H1 (cell line): Measurements from ENCODE around the gene DCANP1. TPM values are rescaled to one million over a fixed set of nuclear protein-coding genes. Genes with fewer than 3 reads are reported as not detected.

ENCODE experiments used
- CTCF ChIA-PET: fragments of 300-600 bp; sonication (Branson Sonifier 250); formaldehyde crosslinking; loops from one replicate; lab custom pipeline; 2021; ENCODE audit not compliant: partially characterized antibody; lab: Charles Lee
- POLR2A ChIA-PET: fragments of 300-600 bp; sonication (Branson Sonifier 250); formaldehyde crosslinking; loops from one replicate; lab custom pipeline; 2021; ENCODE audit warnings: inconsistent platforms; ENCODE audit not compliant: partially characterized antibody; lab: Charles Lee
- DNase-seq, 2 experiments: peaks; one replicate each; pipeline versions ENCODE4 v3.0.0 to v3.0.0-alpha.2; 2010 to 2022; ENCODE audit warnings: low spot score in 2 of 2, low read depth in 1 of 2, mixed read lengths in 1 of 2
- FAIRE-seq: peaks from 2 replicates; lab custom pipeline; 2011; peaks lifted over from hg19 to GRCh38; lab: Jason Lieb, UNC
- H2AFZ ChIP-seq: 2 replicates; pipeline ENCODE4 v1.8.1; 2012; ENCODE audit warnings: low read length, inconsistent platforms
- H2AK5ac ChIP-seq: 2 replicates; pipeline ENCODE4 v1.6.1; 2013; ENCODE audit warnings: low read depth, low read length
- H2BK120ac ChIP-seq: replicated peaks from 2 replicates; pipeline ENCODE3; 2013; ENCODE audit warnings: low read depth, low read length, inconsistent platforms
- H2BK12ac ChIP-seq: 2 replicates; pipeline ENCODE4 v1.6.1; 2013; ENCODE audit warnings: low read depth, low read length
- H2BK15ac ChIP-seq: 2 replicates; pipeline ENCODE4 v1.6.1; 2013; ENCODE audit warnings: low read length
- H2BK20ac ChIP-seq: 2 replicates; pipeline ENCODE4 v1.6.1; 2013; ENCODE audit warnings: low read length
- H2BK5ac ChIP-seq: 2 replicates; pipeline ENCODE4 v1.6.1; 2013; ENCODE audit warnings: low read depth, low read length
- H3K14ac ChIP-seq: 2 replicates; pipeline ENCODE4 v1.6.1; 2013; ENCODE audit warnings: inconsistent platforms; ENCODE audit not compliant: insufficient read length
- H3K18ac ChIP-seq: 2 replicates; pipeline ENCODE4 v1.6.1; 2013; ENCODE audit warnings: low read length; ENCODE audit errors: extremely low read depth
- H3K23ac ChIP-seq: 2 replicates; pipeline ENCODE4 v1.6.1; 2013; ENCODE audit warnings: inconsistent platforms; ENCODE audit not compliant: insufficient read length
- H3K23me2 ChIP-seq: 2 replicates; pipeline ENCODE4 v1.6.1; 2013; ENCODE audit warnings: low read depth, low read length
- H3K27ac ChIP-seq: 2 replicates; pipeline ENCODE4 v1.6.1; 2011; ENCODE audit warnings: low read depth, low read length, inconsistent platforms
- H3K27me3 ChIP-seq, 4 experiments: replicated peaks in 1 of 4; 1 replicate in 1 of 4; 2 replicates in 3 of 4; pipeline versions ENCODE4 v1.6.1 to v1.8.1; 2011 to 2013; ENCODE audit warnings: low read length in 3 of 4, mild to moderate bottlenecking in 3 of 4, inconsistent platforms in 2 of 4, mixed read lengths in 2 of 4, moderate library complexity in 1 of 4; ENCODE audit not compliant: control insufficient read depth in 3 of 4, insufficient read depth in 3 of 4; ENCODE audit errors: extremely low read depth in 1 of 4
- H3K36me3 ChIP-seq, 4 experiments: 2 replicates each; pipeline versions ENCODE4 v1.6.1 to v1.8.1; 2011 to 2013; ENCODE audit warnings: mild to moderate bottlenecking in 4 of 4, low read length in 3 of 4, moderate library complexity in 2 of 4, control low read depth in 1 of 4, inconsistent platforms in 1 of 4; ENCODE audit not compliant: insufficient read depth in 4 of 4, control insufficient read depth in 2 of 4
- H3K4ac ChIP-seq: replicated peaks from 2 replicates; pipeline ENCODE3; 2013; ENCODE audit warnings: low read length, low read depth, mixed read lengths, inconsistent platforms; ENCODE audit not compliant: insufficient read length
- H3K4me1 ChIP-seq, 4 experiments: replicated peaks in 1 of 4; 1 replicate in 1 of 4; 2 replicates in 3 of 4; pipeline versions ENCODE4 v1.6.1 to v1.8.1; 2011 to 2013; ENCODE audit warnings: low read length in 3 of 4, inconsistent platforms in 2 of 4, mixed read lengths in 1 of 4; ENCODE audit not compliant: insufficient read depth in 4 of 4, control insufficient read depth in 3 of 4
- H3K4me2 ChIP-seq, 2 experiments: 2 replicates each; pipeline versions ENCODE4 v1.6.1 to v1.8.1; 2011 to 2013; ENCODE audit warnings: low read depth in 2 of 2, low read length in 2 of 2, control low read depth in 1 of 2, inconsistent platforms in 1 of 2, mild to moderate bottlenecking in 1 of 2; ENCODE audit not compliant: insufficient read depth in 1 of 2
- H3K4me3 ChIP-seq, 4 experiments: fragments of 200-600, 300-600 bp in 1 of 4; sonication (generic), shearing (Covaris generic), sonication (Bioruptor Twin) in 1 of 4; 2 replicates each; pipeline versions ENCODE4 v1.5.1 to v1.8.1; 2011 to 2016; ENCODE audit warnings: low read length in 4 of 4, low read depth in 3 of 4, control low read depth in 2 of 4, inconsistent platforms in 2 of 4, mild to moderate bottlenecking in 2 of 4, mixed read lengths in 1 of 4, moderate library complexity in 1 of 4; ENCODE audit not compliant: insufficient read depth in 2 of 4; ENCODE audit errors: extremely low read depth in 1 of 4
- H3K56ac ChIP-seq: replicated peaks from 2 replicates; pipeline ENCODE3; 2013; ENCODE audit warnings: low read depth, mild to moderate bottlenecking, mixed read lengths, low read length, inconsistent platforms; ENCODE audit not compliant: insufficient read length
- H3K79me1 ChIP-seq: 2 replicates; pipeline ENCODE4 v1.6.1; 2013; ENCODE audit warnings: low read depth, low read length, control low read depth
- H3K79me2 ChIP-seq, 2 experiments: 2 replicates each; pipeline versions ENCODE4 v1.6.1 to v1.8.1; 2012 to 2013; ENCODE audit warnings: low read length in 2 of 2, mild to moderate bottlenecking in 2 of 2, inconsistent platforms in 1 of 2; ENCODE audit not compliant: insufficient read depth in 2 of 2, control insufficient read depth in 1 of 2
- H3K9ac ChIP-seq, 4 experiments: replicated peaks in 1 of 4; 1 replicate in 1 of 4; 2 replicates in 3 of 4; pipeline versions ENCODE4 v1.6.1 to v1.8.1; 2011 to 2013; ENCODE audit warnings: low read depth in 3 of 4, low read length in 3 of 4, control low read depth in 2 of 4, mild to moderate bottlenecking in 2 of 4, moderate library complexity in 2 of 4, inconsistent platforms in 1 of 4; ENCODE audit errors: extremely low read depth in 1 of 4
- H3K9me3 ChIP-seq, 2 experiments: 2 replicates each; pipeline versions ENCODE4 v1.6.1 to v1.8.1; 2012 to 2013; ENCODE audit warnings: mild to moderate bottlenecking in 2 of 2, moderate library complexity in 2 of 2, control low read depth in 1 of 2, inconsistent platforms in 1 of 2, low read depth in 1 of 2, low read length in 1 of 2, mixed read lengths in 1 of 2; ENCODE audit not compliant: insufficient read depth in 2 of 2
- H4K20me1 ChIP-seq, 2 experiments: replicated peaks in 1 of 2; 2 replicates each; pipeline versions ENCODE3 to v1.8.1; 2011 to 2013; ENCODE audit warnings: inconsistent platforms in 2 of 2, low read length in 2 of 2, mild to moderate bottlenecking in 1 of 2; ENCODE audit not compliant: insufficient read depth in 2 of 2, control insufficient read depth in 1 of 2
- H4K5ac ChIP-seq: 2 replicates; pipeline ENCODE4 v1.6.1; 2013; ENCODE audit warnings: low read length, low read depth, mixed read lengths, inconsistent platforms; ENCODE audit not compliant: insufficient read length
- H4K8ac ChIP-seq: 2 replicates; pipeline ENCODE4 v1.8.0; 2013; ENCODE audit warnings: mild to moderate bottlenecking, moderate library complexity, low read length, inconsistent platforms; ENCODE audit not compliant: insufficient read depth; ENCODE audit errors: extremely low read depth
- H4K91ac ChIP-seq: replicated peaks from 2 replicates; pipeline ENCODE3; 2013; ENCODE audit warnings: low read length, mixed read lengths, inconsistent platforms; ENCODE audit not compliant: insufficient read length
- ATF2 ChIP-seq: IDR thresholded peaks from 2 replicates; pipeline ENCODE4 v1.6.1; 2012; ENCODE audit warnings: low read length, inconsistent platforms
- CHD1 ChIP-seq: IDR thresholded peaks from 2 replicates; pipeline ENCODE4 v1.6.1; 2012; ENCODE audit warnings: low read depth, low read length, improper control_type of control experiment
- CREB1 ChIP-seq: IDR thresholded peaks from 2 replicates; pipeline ENCODE4 v1.6.1; 2012; ENCODE audit warnings: inconsistent platforms
- CTBP2 ChIP-seq: IDR thresholded peaks from 2 replicates; pipeline ENCODE4 v1.7.0; 2011; ENCODE audit warnings: borderline replicate concordance, mild to moderate bottlenecking, moderate library complexity, mixed read lengths, low read length; ENCODE audit not compliant: insufficient read depth, insufficient read length
- HDAC6 ChIP-seq: IDR thresholded peaks from one replicate; pipeline ENCODE4 v1.7.1; 2012; ENCODE audit warnings: low read depth, mild to moderate bottlenecking, inconsistent platforms, low read length, moderate library complexity
- JUND ChIP-seq: IDR thresholded peaks from 2 replicates; pipeline ENCODE4 v1.6.1; 2011; ENCODE audit warnings: mild to moderate bottlenecking, improper control_type of control experiment, low read length
- MAX ChIP-seq: IDR thresholded peaks from 2 replicates; pipeline ENCODE4 v1.6.1; 2012; ENCODE audit warnings: inconsistent platforms
- POLR2AphosphoS5 ChIP-seq: IDR thresholded peaks from 2 replicates; pipeline ENCODE4 v1.6.1; 2011; ENCODE audit warnings: low read depth, low read length
- RBBP5 ChIP-seq: IDR thresholded peaks from 2 replicates; pipeline ENCODE4 v1.7.1; 2012; ENCODE audit warnings: low read depth, mild to moderate bottlenecking, inconsistent platforms, low read length, moderate library complexity, borderline replicate concordance
- RXRA ChIP-seq: IDR thresholded peaks from 2 replicates; pipeline ENCODE4 v1.6.1; 2011; ENCODE audit warnings: low read depth, mild to moderate bottlenecking, low read length, moderate library complexity; ENCODE audit not compliant: insufficient read depth
- WGBS, 2 experiments: shearing (Covaris generic) in 1 of 2; methylation state at CpG; one replicate each; pipeline versions ENCODE4 v1.1.6 to v1.1.7; 2013 to 2015; ENCODE audit warnings: low lambda C conversion rate in 2 of 2, mixed read lengths in 2 of 2, inconsistent platforms in 1 of 2, low coverage in 1 of 2, missing lambda C conversion rate in 1 of 2; ENCODE audit not compliant: insufficient replicate concordance in 2 of 2, insufficient coverage in 1 of 2, insufficient read length in 1 of 2; ENCODE audit errors: extremely low coverage in 1 of 2, missing lambda C conversion rate in 1 of 2; 5-methylcytosine and 5-hydroxymethylcytosine counted together
- polyA plus RNA-seq, 7 experiments: library from polyadenylated mRNA; depleted of rRNA in 3 of 7; stranded (reverse) in 5 of 7; unstranded in 2 of 7; fragments of >200 nt in 5 of 7; fragments of 200-250 nt in 2 of 7; gene quantifications; 1 replicate in 5 of 7; 2 replicates in 1 of 7; 4 replicates in 1 of 7; pipeline versions ENCODE4 v1.2.1 to v1.2.3, GENCODE V29; 2011 to 2013; ENCODE audit warnings: missing spikeins in 2 of 7, mixed read lengths in 2 of 7
- total RNA-seq: library from RNA; stranded (reverse); fragmentation: NEBNext Ultra II Directional; extraction: Animal tissue kit (Norgen Biotek cat#: 25700); gene quantifications from 2 replicates; pipeline ENCODE4 v1.2.1, GENCODE V29; 2021

Gene DCANP1
- total and polyA plus RNA-seq, 2 of the 8 experiments (the other 6 are each of a cell fraction or from before 2014, with no cell fraction given): not detected

GRCh38 chr5:135476615-135477581 is 29.8 kb upstream of the DCANP1 start:
- no peak for DNase-seq
- no peaks in the 10 kb centered on the region for H3K36me3 ChIP-seq
- H3K27ac ChIP-seq: no peak overlapping the region
- H2BK120ac ChIP-seq: no peak overlapping the region
- peaks cover 8 to 73% (median 54%) of the 10 kb centered on the region in 4 experiments for H3K27me3 ChIP-seq
- H3K18ac ChIP-seq: no peak overlapping the region
- H3K4me3 ChIP-seq: no peak overlapping the region
- H3K4me1 ChIP-seq: peaks cover 0 to 18% (median 11%) of the 10 kb centered on the region in 4 experiments; a peak in 5 of 7 replicates
- no peaks in the 10 kb centered on the region for H3K79me1 ChIP-seq
- ChIA-PET POLR2A (no interaction called here), CTCF (interaction anchor here (0.5 to 9.3 kb wide), 8 partner anchors 11 to 87 kb away, joined by 3 to 122 read pairs (median 10); no protein-coding TSS in a partner anchor)
- H4K20me1 ChIP-seq: peaks cover 0 to 8% of the 10 kb centered on the region in 2 experiments
- no peak overlapping the region for H3K4ac ChIP-seq
- no peaks in the 10 kb centered on the region for H3K9me3 ChIP-seq
- H2BK20ac ChIP-seq: no peak overlapping the region
- H2BK12ac ChIP-seq: no peak overlapping the region
- FAIRE-seq: no peak
- H2BK5ac ChIP-seq: no peak overlapping the region
- no peak overlapping the region for H3K56ac ChIP-seq
- H3K23ac ChIP-seq: no peak overlapping the region
- H3K79me2 ChIP-seq: no peaks in the 10 kb centered on the region
- no peak overlapping the region for H4K8ac ChIP-seq
- no peak overlapping the region for H3K14ac ChIP-seq
- H4K91ac ChIP-seq: no peak overlapping the region
- H2AK5ac ChIP-seq: no peak overlapping the region
- H3K4me2 ChIP-seq: no peak overlapping the region; a peak in 1 of 4 replicates
- no peak overlapping the region for H2BK15ac ChIP-seq
- no peak overlapping the region for H3K9ac ChIP-seq
- no peak overlapping the region for H2AFZ ChIP-seq
- 51% methylated on average over 23 of the region's 24 CpGs; no CpG with 5 or more reads in 1 of the 2 experiments for WGBS, 2 experiments
- peaks cover 3% of the 10 kb centered on the region; the same call in 1 of the 2 replicates for H3K23me2 ChIP-seq
- H4K5ac ChIP-seq: no peak overlapping the region
- TF ChIP-seq RXRA (no peak), HDAC6 (no peak), ATF2 (no peak), CTBP2 (no peak), RBBP5 (no peak), CREB1 (no peak), MAX (no peak), JUND (no peak), POLR2AphosphoS5 (no peak), CHD1 (no peak)
